ENCODE data around the gene WDTC1.

GRCh38 chr1:27318136-27318535 is 83.7 kb downstream of the WDTC1 start:
- TF ChIP-seq GATA2 (IDR thresholded peaks at IDR 0.05; ENCODE audit: low read depth, low read length) (no peak), GATA3 (IDR thresholded peaks at IDR 0.05; ENCODE audit: low read depth, low read length) (no peak)
